K562 (cell line): Measurements from ENCODE around the gene DTHD1.

Source experiments
- ADNP ChIP-seq: fragments of 200-800 bp; sonication (Bioruptor generic); IDR thresholded peaks from 2 replicates; pipeline ENCODE4 v1.6.1; 2016; ENCODE audit warnings: missing genetic modification characterization, missing compliant biosample characterization
- CTCF ChIP-seq, 3 experiments: IDR thresholded peaks in 2 of 3; conservative IDR thresholded peaks in 1 of 3; 2 replicates each; pipeline ENCODE4 v1.5.1; 2011 to 2012; ENCODE audit warnings: low read length in 3 of 3, mild to moderate bottlenecking in 3 of 3, control low read depth in 2 of 3, improper control_type of control experiment in 1 of 3, inconsistent platforms in 1 of 3, low read depth in 1 of 3, mixed read lengths in 1 of 3, moderate library complexity in 1 of 3; ENCODE audit not compliant: insufficient read depth in 2 of 3
- ELF4 ChIP-seq: fragments of 450-650 bp; formaldehyde crosslinking; IDR thresholded peaks from 2 replicates; pipeline ENCODE4 v1.4.0; 2022; ENCODE audit warnings: missing genetic modification characterization
- GABPA ChIP-seq: fragments of 200-800 bp; sonication (Bioruptor generic); conservative IDR thresholded peaks from 2 replicates; pipeline ENCODE4 v1.6.1; 2016; ENCODE audit warnings: low read depth, missing genetic modification characterization, missing compliant biosample characterization
- PCBP1 ChIP-seq: fragments of 200-400 bp; formaldehyde crosslinking; IDR thresholded peaks from 2 replicates; pipeline ENCODE4 v1.6.1; 2018; ENCODE audit warnings: mild to moderate bottlenecking, low read depth, low read length; ENCODE audit not compliant: poor library complexity, severe bottlenecking
- TARDBP ChIP-seq: fragments of 450-650 bp; IDR thresholded peaks from 2 replicates; pipeline ENCODE4 v1.6.1; 2016
- THRAP3 ChIP-seq: fragments of 450-650 bp; IDR thresholded peaks from 2 replicates; pipeline ENCODE4 v1.6.1; 2016; ENCODE audit warnings: mild to moderate bottlenecking, inconsistent platforms, borderline replicate concordance

GRCh38 chr4:36310793-36311192 lies 29.4 kb downstream of the DTHD1 start:
- TF ChIP-seq THRAP3: no peak
- no peak for TF ChIP-seq PCBP1
- no peak for TF ChIP-seq ADNP (tag)
- TF ChIP-seq GABPA: no peak
- no peak for TF ChIP-seq TARDBP
- no peak for TF ChIP-seq ELF4 (CRISPR knock-in tag)
- no peak for TF ChIP-seq CTCF (IDR thresholded peaks at IDR 0.05 in 2 of 3, conservative IDR thresholded peaks at IDR 0.05 in 1 of 3; ENCODE audit: insufficient read depth in 2 of 3, low read depth in 1 of 3, low read length in 3 of 3)
